ENCODE data around the gene KCNQ1. TPM values are rescaled to one million over a fixed set of nuclear protein-coding genes. Genes with fewer than 3 reads are reported as not detected.

The KCNQ1 gene
- total RNA-seq, 1 donor from 2014 or later: 2.6 TPM

- no peak overlapping the region for H3K9ac ChIP-seq (ENCODE audit: low read depth in 1 of 3, low read length in 3 of 3)
- no peaks in the 10 kb centered on the region for H3K4me1 ChIP-seq (ENCODE audit: control insufficient read depth in 3 of 3, insufficient read depth in 3 of 3, low read length in 3 of 3)
- no peak overlapping the region for H3K27ac ChIP-seq (ENCODE audit: low read depth, low read length)
- H3K36me3 ChIP-seq (ENCODE audit: control insufficient read depth in 3 of 3, insufficient read depth in 3 of 3, low read length in 3 of 3): no peaks in the 10 kb centered on the region
- H3K4me3 ChIP-seq (ENCODE audit: low read length in 3 of 3): no peak overlapping the region
- no peaks in the 10 kb centered on the region for H3K27me3 ChIP-seq (ENCODE audit: control insufficient read depth in 3 of 3, insufficient read depth in 3 of 3, low read length in 3 of 3)
- no peaks in the 10 kb centered on the region for H3K9me3 ChIP-seq (ENCODE audit: control insufficient read depth in 3 of 3, low read length in 3 of 3)
Observed at GRCh38 chr11:2565447-2566222, 120.8 kb downstream of the KCNQ1 start.

- Histone ChIP-seq H3K27me3 (ENCODE audit: control insufficient read depth in 3 of 3, insufficient read depth in 3 of 3, low read length in 3 of 3) (no peaks in the 10 kb centered on the region), H3K4me3 (ENCODE audit: low read length in 3 of 3) (no peak overlapping the region), H3K9ac (ENCODE audit: low read depth in 1 of 3, low read length in 3 of 3) (no peak overlapping the region), H3K9me3 (ENCODE audit: control insufficient read depth in 3 of 3, low read length in 3 of 3) (peaks cover 0 to 3% (median 0%) of the 10 kb centered on the region in 3 donors), H3K36me3 (ENCODE audit: control insufficient read depth in 3 of 3, insufficient read depth in 3 of 3, low read length in 3 of 3) (no peaks in the 10 kb centered on the region), H3K27ac (ENCODE audit: low read depth, low read length) (no peak overlapping the region), H3K4me1 (ENCODE audit: control insufficient read depth in 3 of 3, insufficient read depth in 3 of 3, low read length in 3 of 3) (no peaks in the 10 kb centered on the region)
Observed at GRCh38 chr11:2566223-2567025, 121.6 kb downstream of the KCNQ1 start.

- Histone ChIP-seq H3K27ac (ENCODE audit: low read depth, low read length) (no peak overlapping the region), H3K9ac (ENCODE audit: low read depth in 1 of 3, low read length in 3 of 3) (no peak overlapping the region), H3K9me3 (ENCODE audit: control insufficient read depth in 3 of 3, low read length in 3 of 3) (peaks cover 0 to 3% (median 0%) of the 10 kb centered on the region in 3 donors), H3K27me3 (ENCODE audit: control insufficient read depth in 3 of 3, insufficient read depth in 3 of 3, low read length in 3 of 3) (no peaks in the 10 kb centered on the region), H3K4me1 (ENCODE audit: control insufficient read depth in 3 of 3, insufficient read depth in 3 of 3, low read length in 3 of 3) (no peaks in the 10 kb centered on the region), H3K36me3 (ENCODE audit: control insufficient read depth in 3 of 3, insufficient read depth in 3 of 3, low read length in 3 of 3) (no peaks in the 10 kb centered on the region), H3K4me3 (ENCODE audit: low read length in 3 of 3) (no peak overlapping the region)
Observed at GRCh38 chr11:2567026-2567671, 122.3 kb downstream of the KCNQ1 start.

DNA sequence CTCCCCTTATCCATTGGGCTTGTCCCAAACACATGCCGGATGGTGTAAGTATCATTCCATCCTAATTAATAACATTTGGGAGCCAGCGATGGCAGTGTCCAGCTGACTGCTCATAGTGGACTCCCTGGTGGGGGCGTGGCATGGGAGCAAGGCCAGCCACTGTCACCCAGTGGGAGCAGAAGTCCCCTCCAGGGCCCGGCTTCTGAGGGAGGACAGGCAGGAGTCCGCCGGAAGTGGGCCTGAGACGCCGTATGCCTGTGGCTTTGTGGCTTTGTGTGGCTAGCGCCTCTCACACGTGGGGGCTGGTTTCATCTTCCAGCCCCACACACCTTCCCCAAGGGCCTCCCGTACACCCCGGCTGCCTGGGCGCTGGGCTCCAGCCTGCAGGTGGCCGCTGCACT lies 124.5 kb downstream of the KCNQ1 start:
- H3K36me3 ChIP-seq (ENCODE audit: control insufficient read depth in 3 of 3, insufficient read depth in 3 of 3, low read length in 3 of 3): no peaks in the 10 kb centered on the region
- H3K9ac ChIP-seq (ENCODE audit: low read depth in 1 of 3, low read length in 3 of 3): no peak overlapping the region
- H3K4me3 ChIP-seq (ENCODE audit: low read length in 3 of 3): no peak overlapping the region
- H3K27me3 ChIP-seq (ENCODE audit: control insufficient read depth in 3 of 3, insufficient read depth in 3 of 3, low read length in 3 of 3): no peaks in the 10 kb centered on the region
- peaks cover 0 to 3% (median 0%) of the 10 kb centered on the region in 3 donors for H3K9me3 ChIP-seq (ENCODE audit: control insufficient read depth in 3 of 3, low read length in 3 of 3)
- no peaks in the 10 kb centered on the region for H3K4me1 ChIP-seq (ENCODE audit: control insufficient read depth in 3 of 3, insufficient read depth in 3 of 3, low read length in 3 of 3)
- no peak overlapping the region for H3K27ac ChIP-seq (ENCODE audit: low read depth, low read length)

DNA sequence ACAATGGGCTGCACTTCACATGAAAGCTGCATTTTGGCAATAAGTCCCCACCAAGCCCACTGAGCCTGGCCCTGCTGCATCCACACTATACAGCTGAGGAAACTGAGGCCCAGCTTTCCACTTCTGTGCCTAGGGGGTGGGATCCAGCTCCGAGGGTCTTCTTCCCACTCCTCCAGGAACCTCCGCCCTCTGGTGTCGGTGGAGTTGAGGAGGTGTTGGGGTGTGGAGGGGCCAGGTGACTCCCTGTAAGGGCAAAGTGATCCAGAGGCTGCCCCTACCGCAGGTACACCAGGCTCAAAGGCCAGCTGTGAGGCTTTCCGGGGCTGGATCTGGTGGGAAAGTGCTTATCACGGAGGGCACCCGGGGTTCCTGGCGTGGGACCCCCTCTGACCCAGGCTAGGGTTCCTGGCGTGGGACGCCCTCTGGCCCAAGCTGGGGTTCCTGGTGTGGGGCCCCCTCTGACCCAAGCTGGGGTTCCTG lies 125.0 kb downstream of the KCNQ1 start:
- H3K9ac ChIP-seq (ENCODE audit: low read depth in 1 of 3, low read length in 3 of 3): no peak overlapping the region

DNA sequence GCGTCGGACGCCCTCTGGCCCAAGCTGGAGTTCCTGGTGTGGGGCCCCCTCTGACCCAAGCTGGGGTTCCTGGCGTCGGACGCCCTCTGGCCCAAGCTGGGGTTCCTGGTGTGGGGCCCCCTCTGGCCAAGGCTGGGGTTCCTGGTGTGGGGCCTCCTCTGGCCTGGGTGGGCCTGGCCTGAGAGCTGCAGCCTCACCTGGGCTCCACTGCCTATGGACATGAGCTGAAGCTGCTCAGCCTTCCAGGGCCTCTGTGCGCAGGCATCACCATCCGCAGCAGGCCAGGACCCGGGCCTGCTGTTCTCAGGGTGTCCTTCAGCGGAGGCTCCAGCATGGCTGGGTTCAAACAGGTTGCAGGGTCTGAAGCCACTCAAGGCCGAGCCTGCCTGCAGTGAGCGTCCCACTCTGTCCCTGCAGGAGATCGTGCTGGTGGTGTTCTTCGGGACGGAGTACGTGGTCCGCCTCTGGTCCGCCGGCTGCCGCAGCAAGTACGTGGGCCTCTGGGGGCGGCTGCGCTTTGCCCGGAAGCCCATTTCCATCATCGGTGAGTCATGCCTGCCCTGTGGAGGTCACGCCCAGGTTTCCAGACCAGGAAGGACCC lies 125.5 kb downstream of the KCNQ1 start:
- H3K27me3 ChIP-seq (ENCODE audit: control insufficient read depth in 3 of 3, insufficient read depth in 3 of 3, low read length in 3 of 3): no peaks in the 10 kb centered on the region
- no peaks in the 10 kb centered on the region for H3K36me3 ChIP-seq (ENCODE audit: control insufficient read depth in 3 of 3, insufficient read depth in 3 of 3, low read length in 3 of 3)

More for the DNA sequence above, 125.0 kb downstream of the KCNQ1 start:
- H3K9me3 ChIP-seq (ENCODE audit: control insufficient read depth in 3 of 3, low read length in 3 of 3): peaks cover 0 to 3% (median 0%) of the 10 kb centered on the region in 3 donors
- H3K27ac ChIP-seq (ENCODE audit: low read depth, low read length): no peak overlapping the region
- H3K36me3 ChIP-seq (ENCODE audit: control insufficient read depth in 3 of 3, insufficient read depth in 3 of 3, low read length in 3 of 3): no peaks in the 10 kb centered on the region
- no peaks in the 10 kb centered on the region for H3K4me1 ChIP-seq (ENCODE audit: control insufficient read depth in 3 of 3, insufficient read depth in 3 of 3, low read length in 3 of 3)
- H3K27me3 ChIP-seq (ENCODE audit: control insufficient read depth in 3 of 3, insufficient read depth in 3 of 3, low read length in 3 of 3): no peaks in the 10 kb centered on the region
- no peak overlapping the region for H3K4me3 ChIP-seq (ENCODE audit: low read length in 3 of 3)

DNA sequence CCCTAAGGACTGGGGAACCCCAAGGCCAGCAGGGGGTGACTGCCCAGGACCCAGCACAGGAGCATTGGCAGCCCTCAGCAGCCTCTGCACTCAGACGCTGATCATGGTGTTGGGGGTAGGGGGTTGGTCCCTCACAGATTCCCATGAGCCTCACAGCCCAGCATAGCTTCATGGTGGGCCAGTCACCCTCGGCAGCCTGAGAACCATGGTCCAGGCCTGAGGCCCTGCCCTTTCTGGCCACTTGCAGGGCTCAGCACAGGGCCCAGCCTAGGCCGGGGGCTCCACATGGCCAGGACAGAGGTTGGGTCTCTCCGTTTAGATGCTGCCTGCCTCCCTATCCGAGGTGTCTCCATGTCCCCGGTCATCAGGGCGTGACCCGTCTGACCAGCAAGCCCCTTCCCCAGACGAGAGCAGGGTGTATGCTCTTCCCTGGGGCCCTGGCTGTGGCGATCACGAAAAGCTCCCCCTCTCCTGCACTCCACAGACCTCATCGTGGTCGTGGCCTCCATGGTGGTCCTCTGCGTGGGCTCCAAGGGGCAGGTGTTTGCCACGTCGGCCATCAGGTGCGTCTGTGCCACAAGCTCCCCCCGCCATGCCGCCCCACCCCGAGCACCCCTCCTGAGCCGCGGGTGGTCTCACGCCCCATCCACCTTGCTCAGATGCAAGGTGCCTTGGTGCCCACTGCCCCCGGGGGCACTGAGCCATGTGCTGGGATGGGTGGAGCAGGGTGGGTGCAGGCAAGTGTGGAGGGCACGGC lies 126.2 kb downstream of the KCNQ1 start:
- H3K9ac ChIP-seq (ENCODE audit: low read depth in 1 of 3, low read length in 3 of 3): no peak overlapping the region
- H3K9me3 ChIP-seq (ENCODE audit: control insufficient read depth in 3 of 3, low read length in 3 of 3): peaks cover 0 to 3% (median 0%) of the 10 kb centered on the region in 3 donors
- no peaks in the 10 kb centered on the region for H3K27me3 ChIP-seq (ENCODE audit: control insufficient read depth in 3 of 3, insufficient read depth in 3 of 3, low read length in 3 of 3)
- H3K4me3 ChIP-seq (ENCODE audit: low read length in 3 of 3): no peak overlapping the region
- no peak overlapping the region for H3K27ac ChIP-seq (ENCODE audit: low read depth, low read length)
- H3K36me3 ChIP-seq (ENCODE audit: control insufficient read depth in 3 of 3, insufficient read depth in 3 of 3, low read length in 3 of 3): no peaks in the 10 kb centered on the region
- H3K4me1 ChIP-seq (ENCODE audit: control insufficient read depth in 3 of 3, insufficient read depth in 3 of 3, low read length in 3 of 3): no peaks in the 10 kb centered on the region

More for the DNA sequence above, 125.5 kb downstream of the KCNQ1 start:
- Histone ChIP-seq H3K9me3 (ENCODE audit: control insufficient read depth in 3 of 3, low read length in 3 of 3) (peaks cover 0 to 3% (median 0%) of the 10 kb centered on the region in 3 donors), H3K4me3 (ENCODE audit: low read length in 3 of 3) (no peak overlapping the region), H3K9ac (ENCODE audit: low read depth in 1 of 3, low read length in 3 of 3) (no peak overlapping the region), H3K4me1 (ENCODE audit: control insufficient read depth in 3 of 3, insufficient read depth in 3 of 3, low read length in 3 of 3) (no peaks in the 10 kb centered on the region), H3K27ac (ENCODE audit: low read depth, low read length) (no peak overlapping the region)

- Histone ChIP-seq H3K4me3 (ENCODE audit: low read length in 3 of 3) (no peak overlapping the region), H3K36me3 (ENCODE audit: control insufficient read depth in 3 of 3, insufficient read depth in 3 of 3, low read length in 3 of 3) (no peaks in the 10 kb centered on the region), H3K27me3 (ENCODE audit: control insufficient read depth in 3 of 3, insufficient read depth in 3 of 3, low read length in 3 of 3) (peaks cover 0 to under 1% (median 0%) of the 10 kb centered on the region in 3 donors), H3K9ac (ENCODE audit: low read depth in 1 of 3, low read length in 3 of 3) (no peak overlapping the region), H3K27ac (ENCODE audit: low read depth, low read length) (no peak overlapping the region), H3K4me1 (ENCODE audit: control insufficient read depth in 3 of 3, insufficient read depth in 3 of 3, low read length in 3 of 3) (no peaks in the 10 kb centered on the region), H3K9me3 (ENCODE audit: control insufficient read depth in 3 of 3, low read length in 3 of 3) (peaks cover 0 to 3% (median 0%) of the 10 kb centered on the region in 3 donors)
Observed at GRCh38 chr11:2571598-2572281, 126.9 kb downstream of the KCNQ1 start.

Measured in skeletal muscle tissue (tissue), 4 donors.